ENCODE measurements around the gene MYBPC1. TPM values are rescaled to one million over a fixed set of nuclear protein-coding genes. Genes with fewer than 3 reads are reported as not detected.
"Not testable (repeated sequence)": the region's sequence is repeated elsewhere in the genome, so short reads cannot be mapped to it uniquely, and the experiment has no call there.

MYBPC1 gene
- total RNA-seq, 1 donor from 2014 or later = 0.55 TPM

GRCh38 chr12:101653503-101653902, 58.7 kb downstream of the MYBPC1 start:
- DNase-seq (ENCODE audit: low spot score) = no peak

GRCh38 chr12:101654442-101654841, 59.7 kb downstream of the MYBPC1 start:
- no peak for DNase-seq (ENCODE audit: low spot score)

GRCh38 chr12:101655393-101655792, 60.6 kb downstream of the MYBPC1 start:
- DNase-seq (ENCODE audit: low spot score) = no peak

DNA sequence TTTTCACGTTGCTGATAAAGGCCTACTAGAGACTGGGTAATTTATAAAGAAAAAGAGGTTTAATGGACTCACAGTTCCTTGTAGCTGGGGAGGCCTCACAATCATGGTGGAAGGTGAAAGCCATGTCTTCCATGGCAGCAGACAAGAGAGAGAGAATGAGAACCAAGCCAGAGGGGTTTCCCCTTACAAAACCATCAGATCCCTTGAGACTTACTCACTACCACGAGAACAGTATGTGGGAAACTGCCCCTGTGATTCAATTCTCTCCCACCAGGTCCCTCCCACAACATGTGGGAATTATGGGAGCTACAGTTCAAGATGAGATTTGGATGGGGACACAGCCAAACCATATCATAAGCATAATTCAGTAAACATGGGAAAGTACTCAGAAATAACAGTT, 65.9 kb downstream of the MYBPC1 start:
- DNase-seq (ENCODE audit: low spot score) = not testable (repeated sequence)

- DNase-seq (ENCODE audit: low spot score) = no peak
Observed at GRCh38 chr12:101663298-101663697, 68.5 kb downstream of the MYBPC1 start.

DNA sequence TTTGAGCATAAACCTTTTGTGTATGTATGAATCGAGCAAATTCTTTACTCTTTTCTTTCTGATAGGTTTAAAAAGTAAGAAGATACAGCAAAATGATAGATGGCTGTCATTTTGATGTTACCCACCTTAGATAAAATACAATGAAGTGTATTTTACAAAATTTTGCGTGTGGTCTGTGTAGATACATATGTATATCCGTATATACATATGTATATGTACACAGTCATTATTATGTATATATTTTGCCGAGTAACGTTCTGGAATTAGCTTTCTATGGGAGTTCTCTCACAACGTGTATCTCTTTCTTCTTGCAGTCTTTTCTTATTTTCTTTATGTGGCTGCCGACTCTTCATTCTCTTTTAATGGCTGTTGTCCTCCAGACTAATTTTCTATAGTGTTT, 70.2 kb downstream of the MYBPC1 start:
- DNase-seq (ENCODE audit: low spot score) = no peak

GRCh38 chr12:101666052-101666728, 71.4 kb downstream of the MYBPC1 start:
- DNase-seq (ENCODE audit: low spot score) = no peak

- DNase-seq (ENCODE audit: low spot score) = no peak
Observed at GRCh38 chr12:101667591-101667990, 72.8 kb downstream of the MYBPC1 start.

DNA sequence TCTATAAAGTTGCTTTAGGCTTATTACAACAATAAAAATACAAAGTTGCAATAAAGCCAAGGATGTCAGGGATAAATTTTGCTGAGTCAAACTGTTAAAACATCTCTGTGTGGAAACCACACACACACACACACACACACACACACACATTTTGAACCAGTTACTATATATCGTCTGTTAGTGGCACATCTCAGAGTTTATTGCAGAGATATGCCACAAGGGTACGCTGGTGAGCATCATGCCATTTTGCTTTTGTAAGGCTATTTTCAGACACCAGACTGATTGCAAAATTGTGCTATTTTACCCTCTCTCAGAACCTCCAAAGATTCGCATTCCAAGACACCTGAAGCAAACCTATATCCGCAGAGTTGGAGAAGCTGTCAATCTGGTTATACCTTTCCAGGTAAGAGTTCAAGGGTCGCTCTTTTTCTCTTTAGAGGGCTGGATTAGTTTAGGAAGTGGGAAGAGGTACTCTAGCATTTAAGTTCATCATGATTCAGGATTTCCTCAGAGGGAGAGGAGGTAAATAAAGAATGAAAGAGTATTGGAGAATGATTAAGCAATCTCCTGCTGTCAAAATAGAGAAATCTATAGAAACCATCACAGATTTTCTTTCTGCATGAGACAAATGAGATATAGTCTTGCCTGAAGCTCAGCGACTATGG, 75.4 kb downstream of the MYBPC1 start:
- DNase-seq (ENCODE audit: low spot score) = peak; percentile 65

- DNase-seq (ENCODE audit: low spot score) = peak; percentile 27
Observed at GRCh38 chr12:101671157-101671791, 76.5 kb downstream of the MYBPC1 start.

- no peak for DNase-seq (ENCODE audit: low spot score)
Observed at GRCh38 chr12:101671833-101672232, 77.1 kb downstream of the MYBPC1 start.

DNA sequence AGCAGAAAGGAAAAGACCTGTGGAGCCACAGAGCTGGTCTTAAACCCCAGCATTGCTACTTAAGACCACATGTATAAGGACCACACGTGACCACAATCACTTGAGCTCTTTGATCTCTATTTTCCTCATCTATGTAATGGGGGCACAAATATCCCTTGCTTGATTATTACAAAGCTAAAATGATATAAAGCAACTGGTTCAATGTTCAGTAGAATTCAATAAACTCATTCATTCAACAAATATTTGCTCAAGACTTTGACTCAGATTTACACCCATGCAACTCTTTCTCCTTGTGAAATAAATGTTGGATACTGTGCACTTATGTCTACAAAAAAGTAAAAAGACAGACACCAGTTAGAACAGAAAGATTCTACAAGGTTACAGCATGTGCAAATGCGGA, 80.8 kb downstream of the MYBPC1 start:
- DNase-seq (ENCODE audit: low spot score) = no peak

GRCh38 chr12:101676497-101676896, 81.7 kb downstream of the MYBPC1 start:
- DNase-seq (ENCODE audit: low spot score) = not testable (repeated sequence)

DNA sequence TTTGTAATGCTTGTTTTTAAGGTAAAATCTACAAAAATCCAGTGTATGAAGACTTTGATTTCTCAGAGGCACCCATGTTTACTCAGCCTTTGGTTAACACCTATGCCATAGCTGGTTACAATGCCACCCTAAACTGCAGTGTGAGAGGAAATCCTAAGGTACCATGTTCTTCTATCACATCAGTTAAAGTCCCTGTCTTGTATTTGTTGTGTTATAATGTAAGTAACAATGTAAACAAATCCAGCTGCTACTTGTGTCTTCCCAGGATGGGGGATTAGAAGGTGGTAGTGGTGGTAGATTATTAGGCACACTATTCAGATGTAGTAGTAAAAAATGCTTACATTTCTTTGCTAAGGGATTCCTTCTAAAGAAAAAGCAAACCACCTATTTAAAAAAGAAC, 83.3 kb downstream of the MYBPC1 start:
- DNase-seq (ENCODE audit: low spot score) = no peak

GRCh38 chr12:101680240-101680639, 85.5 kb downstream of the MYBPC1 start:
- no peak for DNase-seq (ENCODE audit: low spot score)

DNA sequence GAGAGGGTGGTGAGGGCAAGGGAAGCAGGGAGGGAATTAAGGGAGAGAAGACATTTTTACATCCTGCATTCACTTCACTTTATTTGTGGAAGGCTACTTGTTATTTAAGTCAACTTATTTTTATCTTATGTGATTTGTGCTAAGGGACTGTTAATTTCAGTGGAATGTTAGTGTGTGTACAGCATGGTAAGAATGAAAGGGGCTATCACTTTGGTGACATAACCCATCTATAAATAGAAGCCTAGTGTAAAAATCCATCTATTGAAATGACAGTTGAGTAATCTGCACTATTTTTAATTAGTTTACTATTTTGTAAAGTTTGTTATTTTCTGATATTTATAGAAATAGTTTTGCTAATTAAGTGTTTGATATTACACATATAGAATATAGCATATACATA, 85.9 kb downstream of the MYBPC1 start:
- no peak for DNase-seq (ENCODE audit: low spot score)

GRCh38 chr12:101681627-101682026, 86.9 kb downstream of the MYBPC1 start:
- not testable (repeated sequence) for DNase-seq (ENCODE audit: low spot score)

- DNase-seq (ENCODE audit: low spot score) = no peak
Observed at GRCh38 chr12:101685092-101685491, 90.3 kb downstream of the MYBPC1 start.

GRCh38 chr12:101686176-101686575, 91.4 kb downstream of the MYBPC1 start:
- no peak for DNase-seq (ENCODE audit: low spot score)

DNA sequence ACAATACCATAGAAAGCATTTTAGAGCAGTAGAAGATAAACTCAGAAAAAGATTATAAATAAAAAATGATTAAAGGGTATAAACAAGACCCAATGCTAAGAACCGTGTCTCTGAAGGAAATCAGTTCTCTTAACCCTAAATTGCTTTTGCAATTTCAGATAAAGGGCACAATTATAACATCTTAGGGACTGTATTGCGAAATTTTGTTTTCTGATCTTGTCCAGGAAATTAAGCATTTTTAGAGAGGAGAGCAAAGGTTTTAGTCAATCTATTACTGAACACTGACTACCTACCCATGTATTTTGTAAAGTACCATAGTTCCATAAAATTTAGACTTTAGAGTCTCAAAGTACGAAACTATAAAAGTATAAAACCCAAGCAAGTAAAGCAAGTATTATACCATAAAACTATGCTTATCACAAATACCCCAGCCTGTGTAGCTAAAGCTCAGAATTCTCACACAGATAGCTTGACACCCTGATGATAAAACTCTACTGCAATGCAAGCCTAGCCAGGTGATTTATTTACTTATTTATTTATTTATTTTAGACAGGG, 95.8 kb downstream of the MYBPC1 start:
- no peak for DNase-seq (ENCODE audit: low spot score)

DNA sequence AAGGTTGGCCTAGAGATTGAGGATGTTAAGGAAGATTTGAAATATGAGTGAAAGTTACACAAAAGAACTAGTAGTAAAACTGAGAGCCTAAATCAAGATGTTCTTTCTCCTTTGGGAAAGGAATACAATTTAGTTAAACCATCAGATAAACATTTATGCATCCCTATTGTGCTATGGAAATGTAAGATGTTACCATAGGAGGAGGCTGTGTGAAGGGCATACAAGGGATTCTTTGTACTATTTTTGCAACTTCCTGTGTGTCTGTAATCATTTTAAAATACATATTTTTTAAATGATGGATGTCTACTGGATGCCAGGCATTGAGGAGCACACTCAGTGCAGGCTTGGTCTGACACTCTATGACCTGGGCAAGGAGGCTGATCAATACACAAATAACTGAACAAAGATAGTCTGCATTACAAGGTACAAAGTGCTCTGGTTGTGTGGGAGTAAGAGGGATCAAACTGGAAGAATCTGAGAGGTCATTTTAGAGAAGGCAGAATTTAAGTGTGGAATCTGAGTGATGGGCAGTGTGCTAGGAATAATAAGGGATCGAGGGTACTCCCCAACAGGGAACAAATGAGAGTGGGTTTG, 96.8 kb downstream of the MYBPC1 start:
- peak; percentile 28 for DNase-seq (ENCODE audit: low spot score)

DNA sequence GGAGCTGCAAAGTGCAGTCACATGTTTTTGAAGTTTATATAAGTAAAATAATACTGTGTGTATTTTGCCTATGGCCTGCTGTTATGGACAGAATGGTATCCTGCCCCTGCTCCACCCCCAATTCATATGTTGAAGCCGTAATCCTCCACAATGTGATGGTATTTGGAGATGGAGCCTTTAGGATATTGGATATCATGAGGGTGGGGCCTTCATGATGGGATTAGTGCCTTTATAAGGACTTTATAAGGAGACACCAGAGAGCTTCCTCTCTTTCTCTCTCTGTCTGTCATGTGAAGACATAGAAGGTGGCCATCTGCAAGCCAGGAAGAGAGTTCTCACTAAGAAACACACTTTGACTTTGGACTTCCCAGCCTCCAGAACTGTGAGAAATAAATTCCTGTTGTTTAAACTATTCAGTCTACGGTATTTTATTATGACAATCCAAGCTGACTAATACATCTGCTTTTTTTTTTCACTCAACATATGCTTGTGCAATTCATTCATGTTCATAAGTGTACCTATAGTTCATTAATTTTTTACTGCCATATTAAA, 99.6 kb downstream of the MYBPC1 start:
- DNase-seq (ENCODE audit: low spot score) = no peak
